GM12891 (cell line): ENCODE data around the gene POLR2A.
A peak's percentile ranks its signal among the peaks of the same experiment; 100 is the strongest.

ENCODE experiments used
- DNase-seq: peaks from one replicate; pipeline ENCODE4 v3.0.0; 2011; ENCODE audit warnings: low spot score; ENCODE audit not compliant: insufficient read length
- FAIRE-seq: peaks from 2 replicates; lab custom pipeline; 2011; peaks lifted over from hg19 to GRCh38; lab: Jason Lieb, UNC
- PAX5 ChIP-seq: IDR thresholded peaks from 2 replicates; pipeline ENCODE4 v1.6.1; 2011; ENCODE audit warnings: low read length, moderate library complexity, mild to moderate bottlenecking; ENCODE audit not compliant: insufficient read depth, severe bottlenecking
- POLR2A ChIP-seq: IDR thresholded peaks from 2 replicates; pipeline ENCODE4 v1.6.1; 2011; ENCODE audit warnings: low read depth, low read length, control low read depth
- POLR2AphosphoS5 ChIP-seq: IDR thresholded peaks from 2 replicates; pipeline ENCODE4 v1.6.1; 2011; ENCODE audit warnings: low read depth, low read length, control low read depth
- POU2F2 ChIP-seq: IDR thresholded peaks from 2 replicates; pipeline ENCODE4 v1.6.1; 2011; ENCODE audit warnings: low read depth, mild to moderate bottlenecking, control low read depth, low read length, moderate library complexity
- SPI1 ChIP-seq: IDR thresholded peaks from 2 replicates; pipeline ENCODE4 v1.6.1; 2011; ENCODE audit warnings: low read depth, low read length, control low read depth
- TAF1 ChIP-seq: IDR thresholded peaks from 2 replicates; pipeline ENCODE4 v1.6.1; 2011; ENCODE audit warnings: low read depth, low read length, control low read depth

The POLR2A gene

GRCh38 chr17:7440834-7441195 is 43.4 kb upstream of the POLR2A start:
- peak; percentile 38 for TF ChIP-seq TAF1
- peak; percentile 36; the same call in 1 of the 2 replicates for TF ChIP-seq POU2F2
- TF ChIP-seq PAX5: no peak
- FAIRE-seq (no peak), DNase-seq (no peak)

- DNase-seq (no peak), FAIRE-seq (no peak)
- TF ChIP-seq SPI1 (no peak), POLR2A (no peak), POU2F2 (no peak), POLR2AphosphoS5 (no peak), PAX5 (no peak), TAF1 (no peak)
These were observed 42.9 kb upstream of the POLR2A start for GRCh38 chr17:7441266-7441665.

- no peak for TF ChIP-seq POLR2A
- no peak for TF ChIP-seq TAF1
- TF ChIP-seq POLR2AphosphoS5: no peak
- no peak for TF ChIP-seq POU2F2
- TF ChIP-seq SPI1: no peak
- TF ChIP-seq PAX5: no peak
- DNase-seq (no peak), FAIRE-seq (no peak)
These were observed 42.0 kb upstream of the POLR2A start for GRCh38 chr17:7442142-7442541.

DNA sequence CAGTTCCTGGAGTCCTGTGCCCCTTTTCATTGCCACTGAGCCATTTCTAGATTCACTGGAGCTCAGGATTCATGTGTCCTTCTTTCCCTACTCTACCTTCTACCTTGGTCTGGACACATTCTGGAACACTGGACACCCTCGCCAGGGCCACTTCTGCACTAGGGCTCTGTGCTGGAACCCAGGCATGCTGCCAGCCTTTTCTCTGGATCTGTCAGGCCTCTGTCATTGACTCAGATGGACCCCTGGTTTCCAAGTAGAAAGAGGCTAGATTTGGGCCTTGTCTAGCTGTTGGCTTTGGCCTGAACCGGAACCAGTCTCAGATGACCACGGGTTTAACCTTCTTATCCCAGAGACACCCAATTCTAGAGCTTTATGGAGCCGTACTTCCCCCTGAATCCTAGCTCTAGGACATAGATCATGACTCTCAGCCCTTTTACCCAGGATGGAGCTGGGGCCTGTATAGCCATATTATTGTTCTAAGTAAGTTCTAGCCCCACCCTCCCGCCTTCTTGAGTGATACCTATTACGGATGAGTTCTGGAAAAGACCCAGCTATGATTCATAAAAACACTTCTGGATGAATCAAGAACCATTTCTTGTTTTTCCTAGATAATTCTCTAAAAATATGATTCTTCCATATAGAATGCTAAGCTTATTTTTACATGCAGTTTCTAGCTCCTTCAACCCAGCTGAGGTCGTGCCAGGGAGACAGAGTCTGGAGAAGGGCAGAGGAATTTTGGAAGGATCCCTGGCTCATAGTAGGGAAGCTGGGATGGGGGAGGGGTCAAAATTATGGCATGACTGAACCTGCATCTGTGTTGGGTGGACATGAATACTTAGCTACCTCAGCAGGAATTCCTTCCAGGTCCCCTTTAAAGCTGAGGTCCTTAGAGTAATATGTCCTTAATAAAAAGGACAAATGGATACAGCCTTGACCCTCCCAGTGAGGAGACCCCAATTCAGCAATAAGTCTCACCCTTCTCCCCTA is 40.4 kb upstream of the POLR2A start:
- TF ChIP-seq PAX5 (no peak), SPI1 (no peak), TAF1 (no peak), POU2F2 (no peak), POLR2A (no peak), POLR2AphosphoS5 (no peak)
- no peak for DNase-seq
- no peak for FAIRE-seq

- TF ChIP-seq PAX5 (no peak), POLR2AphosphoS5 (no peak), TAF1 (no peak), SPI1 (no peak), POU2F2 (no peak), POLR2A (no peak)
- DNase-seq: no peak
- peak; percentile 84 for FAIRE-seq
These were observed 39.2 kb upstream of the POLR2A start, which contains the start of gene CHRNB1 for GRCh38 chr17:7444682-7445618. CHRNB1 (plus strand) TSS chr17:7445061; CDS start chr17:7445128, 67 bp downstream.

GRCh38 chr17:7445619-7445968 is 38.6 kb upstream of the POLR2A start:
- FAIRE-seq: peak; percentile 85
- TF ChIP-seq PAX5 (no peak), POLR2A (no peak), SPI1 (no peak), POU2F2 (no peak), POLR2AphosphoS5 (no peak), TAF1 (no peak)
- DNase-seq: no peak

- FAIRE-seq: no peak
- no peak for DNase-seq
- TF ChIP-seq PAX5 (no peak), POU2F2 (no peak), SPI1 (no peak), TAF1 (no peak), POLR2A (no peak), POLR2AphosphoS5 (no peak)
These were observed 35.7 kb upstream of the POLR2A start for GRCh38 chr17:7448461-7448860.

GRCh38 chr17:7459961-7460545 is 24.1 kb upstream of the POLR2A start:
- DNase-seq (no peak), FAIRE-seq (no peak)
- TF ChIP-seq PAX5 (no peak), TAF1 (no peak), SPI1 (no peak), POLR2A (no peak), POLR2AphosphoS5 (no peak), POU2F2 (no peak)
